SU-DHL-6 (cell line): ENCODE data around the gene POM121L2.

Source experiments
- CTCF ChIP-seq: fragments of 200-600 bp; sonication (generic); IDR thresholded peaks from one replicate; pipeline ENCODE4 v1.5.1; 2017; ENCODE audit warnings: antibody characterized with exemption, mild to moderate bottlenecking, low read length, moderate library complexity; ENCODE audit not compliant: insufficient read depth, poor library complexity, severe bottlenecking
- EZH2phosphoT487 ChIP-seq: fragments of 200-600 bp; sonication (generic), shearing (Covaris generic); conservative IDR thresholded peaks from 2 replicates; pipeline ENCODE4 v1.6.1; 2018; ENCODE audit warnings: mild to moderate bottlenecking, antibody characterized with exemption, low read length, moderate library complexity, mixed read lengths

- TF ChIP-seq CTCF (no peak), EZH2phosphoT487 (no peak)
These were observed 51.2 kb downstream of the POM121L2 start for GRCh38 chr6:27260836-27261375.
